Measurements from ENCODE around the gene ZFX. TPM values are rescaled to one million over a fixed set of nuclear protein-coding genes. Genes with fewer than 3 reads are reported as not detected.

ZFX gene
- total and polyA plus RNA-seq, 2 of the 8 experiments (the other 6 are each of a cell fraction or from before 2014, with no cell fraction given) = 2.8 to 22.0 TPM

- TF ChIP-seq RNF2 (IDR thresholded peaks at IDR 0.05; ENCODE audit: borderline replicate concordance, low read depth, low read length, missing control alignments, poor library complexity, severe bottlenecking) = no peak
- TF ChIP-seq ATF2 (IDR thresholded peaks at IDR 0.05; ENCODE audit: low read length) = no peak
- no peak for TF ChIP-seq PHF8 (conservative IDR thresholded peaks at IDR 0.05; ENCODE audit: low read depth, low read length)
- no peak for TF ChIP-seq ZNF274 (IDR thresholded peaks at IDR 0.05; ENCODE audit: borderline replicate concordance, extremely low read depth, low read length)
Measured at GRCh38 chrX:24235084-24235710, 85.7 kb downstream of the ZFX start (continued).

Data from H1 (cell line).